GM18519 (cell line): ENCODE measurements around the gene CXCL5.
"Not testable (repeated sequence)": the region's sequence is repeated elsewhere in the genome, so short reads cannot be mapped to it uniquely, and the experiment has no call there.

Experiments
- ATAC-seq: cut with Tn5 transposase; IDR thresholded peaks from one replicate; pipeline ENCODE4 v1.9.1; 2021; ENCODE audit warnings: mild to moderate bottlenecking, moderate library complexity; ENCODE audit not compliant: unreplicated experiment, low FRiP score

CXCL5 gene

DNA sequence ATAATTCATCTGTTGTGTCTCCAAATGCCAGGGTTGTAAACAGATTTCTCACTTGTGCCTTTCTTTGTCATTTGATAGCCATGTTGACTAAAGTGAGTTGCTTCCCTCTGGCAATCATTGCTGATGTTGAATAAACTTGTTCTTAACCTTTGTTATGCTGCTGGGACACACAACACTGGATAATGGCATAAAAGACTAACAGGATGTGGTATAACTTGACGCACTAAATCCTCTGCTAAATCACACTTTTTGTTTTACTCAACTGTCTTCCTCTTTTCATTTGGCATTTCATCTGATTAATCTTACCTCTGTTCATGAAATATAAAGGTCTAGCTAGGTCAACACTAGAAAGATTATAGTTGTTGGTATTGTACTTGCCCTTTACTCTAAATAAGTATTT lies 17.6 kb upstream of the CXCL5 start:
- no peak for ATAC-seq

DNA sequence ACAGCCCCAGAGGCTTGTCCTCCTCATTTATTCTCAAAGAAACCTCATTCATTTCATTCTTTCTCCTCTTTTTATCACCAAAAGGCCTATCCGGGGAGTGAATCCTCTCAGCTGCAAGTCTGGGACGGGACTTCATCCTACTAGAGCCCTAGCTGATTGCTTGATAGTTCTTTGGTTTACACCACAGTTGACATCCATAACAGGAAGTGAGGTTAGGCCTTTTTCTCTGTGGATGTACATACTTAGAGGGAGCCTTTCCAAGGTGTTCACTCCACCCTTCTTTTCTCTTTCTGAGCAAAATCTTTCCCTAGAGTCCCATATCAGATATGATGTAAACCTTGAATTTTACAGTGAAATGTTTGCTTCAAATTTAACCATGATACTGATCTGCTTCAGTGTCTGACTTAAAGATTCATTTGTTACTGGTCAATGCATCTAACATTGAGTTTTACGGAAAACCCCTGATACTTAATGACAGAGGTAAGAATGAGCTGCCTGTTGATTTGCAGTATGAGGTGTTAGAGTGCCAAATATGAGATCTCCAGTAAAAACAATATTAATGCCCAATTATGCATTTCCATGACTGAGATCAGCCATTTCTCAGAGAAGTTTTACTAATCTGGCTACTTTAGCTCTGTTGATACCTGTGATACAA lies 16.8 kb upstream of the CXCL5 start:
- ATAC-seq, result no peak

DNA sequence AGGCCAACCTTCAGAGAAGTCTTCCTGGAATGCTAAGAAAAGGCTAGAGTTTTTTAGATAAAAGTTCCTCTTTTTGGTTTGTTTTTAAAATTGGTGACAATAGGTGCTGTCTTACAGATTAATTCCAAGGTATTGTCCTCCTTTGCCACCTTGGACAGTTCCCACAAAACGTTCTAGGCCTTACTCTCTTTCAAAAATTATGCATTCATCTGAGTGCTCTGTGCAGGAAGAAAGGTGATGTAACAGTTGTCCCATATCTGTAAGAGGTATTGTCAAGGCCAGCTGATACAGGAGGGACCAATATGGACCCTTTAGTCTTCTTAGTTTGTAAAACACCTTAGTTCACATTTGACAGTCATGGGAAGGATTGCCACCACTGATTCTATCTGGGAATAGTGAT lies 15.9 kb upstream of the CXCL5 start:
- ATAC-seq, result no peak

GRCh38 chr4:74013264-74013663 lies 14.8 kb upstream of the CXCL5 start:
- no peak for ATAC-seq

DNA sequence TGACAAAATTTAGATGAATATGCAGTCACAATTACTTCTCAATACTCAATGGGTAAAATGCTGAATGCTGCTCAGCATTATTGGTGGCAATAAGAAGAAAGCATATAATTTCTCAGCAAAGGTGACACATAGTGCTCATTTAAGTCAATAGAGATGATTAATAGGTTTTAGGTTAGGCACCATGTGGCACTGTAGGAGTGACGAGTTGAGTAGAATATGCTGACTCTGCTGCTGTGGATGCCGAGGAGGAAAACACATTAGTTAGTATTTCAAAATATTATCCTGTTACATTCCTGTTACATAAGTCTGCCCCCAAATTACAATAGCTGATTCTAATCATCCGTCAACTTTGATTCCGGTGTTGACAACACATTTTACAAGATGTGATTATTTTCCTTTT lies 13.7 kb upstream of the CXCL5 start:
- ATAC-seq, result no peak

GRCh38 chr4:74009307-74009706 lies 10.8 kb upstream of the CXCL5 start:
- ATAC-seq, result no peak

DNA sequence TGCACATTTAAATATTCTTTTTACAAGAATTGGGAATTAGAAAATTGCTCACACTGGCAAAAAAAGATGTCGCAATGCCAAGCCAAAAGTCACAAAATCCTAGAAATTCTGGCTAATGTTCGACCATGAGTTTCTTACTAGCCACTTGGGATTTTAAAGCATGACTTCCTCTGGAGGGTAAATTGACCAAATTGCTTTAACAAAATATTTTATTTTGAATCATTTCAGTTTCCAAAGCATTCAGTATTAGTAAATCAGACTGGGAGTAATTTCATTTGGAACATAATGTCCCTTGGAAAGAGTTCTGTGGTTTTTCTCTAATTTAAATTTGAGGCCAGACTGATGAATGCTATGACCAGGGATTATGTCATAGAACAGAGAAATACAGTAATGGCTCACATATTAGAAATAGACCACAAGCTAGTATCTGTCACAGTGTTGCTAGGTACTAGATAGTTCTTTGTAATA lies 7.6 kb upstream of the CXCL5 start:
- ATAC-seq, result no peak

DNA sequence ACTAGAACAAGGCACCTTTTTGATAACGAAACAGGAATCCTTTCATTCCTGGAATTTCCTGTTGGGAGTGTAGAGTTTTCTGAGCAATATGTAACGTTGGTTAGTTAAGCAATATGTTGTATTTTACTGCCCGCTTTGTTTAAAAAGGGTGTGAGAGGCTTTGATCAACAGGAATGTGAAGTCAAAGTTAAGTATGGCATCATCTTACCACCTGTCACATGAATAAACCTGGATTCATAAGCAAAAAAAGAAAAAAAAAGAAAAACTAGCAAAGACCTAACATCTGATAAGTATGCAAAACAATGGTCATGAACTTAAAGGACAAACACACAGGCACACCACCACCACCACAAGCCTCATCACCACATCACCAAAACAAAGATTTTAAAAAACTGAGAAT lies 7.1 kb upstream of the CXCL5 start:
- ATAC-seq, result no peak

- no peak for ATAC-seq
These were observed 6.2 kb upstream of the CXCL5 start for GRCh38 chr4:74004668-74005067.

- ATAC-seq, result no peak
These were observed 1.8 kb upstream of the CXCL5 start for GRCh38 chr4:74000301-74000700.

DNA sequence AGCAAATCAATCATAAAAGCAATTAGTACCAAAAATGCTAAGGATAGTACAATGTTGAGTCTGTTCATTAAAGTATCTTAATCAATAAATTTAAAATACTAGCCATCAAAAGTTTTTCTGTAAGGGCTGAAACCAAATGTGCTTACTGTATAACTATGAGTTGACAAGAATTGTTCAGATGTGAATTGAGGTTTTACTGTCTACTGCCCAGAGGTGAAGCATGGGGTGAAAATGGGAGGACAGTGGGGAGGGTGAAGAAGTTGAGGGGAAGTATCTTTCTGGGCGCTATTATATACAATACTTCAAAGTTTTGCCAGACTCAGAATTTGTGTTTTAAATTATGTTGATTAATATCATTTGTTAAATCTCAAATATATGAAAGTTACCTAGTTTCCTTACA lies 6.4 kb downstream of the CXCL5 start:
- ATAC-seq, result no peak

DNA sequence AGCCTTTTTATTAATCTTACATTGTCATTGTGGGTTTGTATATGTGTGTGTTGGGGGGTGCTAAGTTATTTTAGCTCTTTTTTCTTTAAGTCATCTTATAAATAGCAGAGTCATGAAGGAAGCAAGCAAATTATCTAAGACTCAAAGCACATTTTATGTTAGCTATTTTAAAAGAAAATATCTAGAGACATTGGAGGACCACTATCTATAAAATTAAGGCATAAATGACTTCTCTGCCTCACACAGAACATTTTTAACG lies 6.8 kb downstream of the CXCL5 start:
- ATAC-seq, result no peak

- ATAC-seq, result no peak
These were observed 7.3 kb downstream of the CXCL5 start for GRCh38 chr4:73990988-73991741.

- no peak for ATAC-seq
These were observed 8.5 kb downstream of the CXCL5 start for GRCh38 chr4:73989928-73990327.

GRCh38 chr4:73989031-73989430 lies 9.4 kb downstream of the CXCL5 start:
- no peak for ATAC-seq

GRCh38 chr4:73988061-73988460 lies 10.4 kb downstream of the CXCL5 start, which contains the start of gene PPBP:
TSS of gene PPBP (minus strand) at chr4:73988190. CDS start at chr4:73988103, 87 bp downstream.
- ATAC-seq, result no peak

DNA sequence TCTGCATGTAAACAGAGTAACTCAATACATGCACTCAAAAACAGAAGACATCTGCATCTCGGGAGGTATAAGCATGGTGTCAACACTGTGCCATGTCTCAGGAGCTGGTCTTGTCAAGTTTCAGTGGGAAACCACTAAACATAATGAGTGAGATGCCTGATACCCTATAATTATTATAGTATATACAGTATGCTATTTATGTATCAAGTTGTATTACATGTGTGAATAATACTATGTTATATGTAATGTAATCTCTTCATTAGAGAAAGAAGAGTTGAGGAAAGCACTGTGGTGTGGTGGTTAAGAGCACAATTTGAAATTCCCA lies 13.0 kb downstream of the CXCL5 start:
- ATAC-seq, result no peak

- ATAC-seq, result no peak
These were observed 13.5 kb downstream of the CXCL5 start for GRCh38 chr4:73984736-73985527.

- not testable (repeated sequence) for ATAC-seq
These were observed 17.3 kb downstream of the CXCL5 start for GRCh38 chr4:73981175-73981574.

GRCh38 chr4:73979407-73979957 lies 19.0 kb downstream of the CXCL5 start:
- no peak for ATAC-seq

GRCh38 chr4:73978886-73979285 lies 19.6 kb downstream of the CXCL5 start:
- no peak for ATAC-seq
